OCI-LY3 (cell line): Measurements from ENCODE around the gene RELB.

Source experiments
- CTCF ChIP-seq: fragments of 200-600, 300-600 bp; sonication (generic); IDR thresholded peaks from 2 replicates; pipeline ENCODE4 v1.5.1; 2014; ENCODE audit warnings: antibody characterized with exemption, low read length, low read depth
- EZH2phosphoT487 ChIP-seq: fragments of 200-600 bp; shearing (Covaris generic); IDR thresholded peaks from 2 replicates; pipeline ENCODE4 v1.6.1; 2018; ENCODE audit warnings: antibody characterized with exemption, mixed run types, low read depth

GRCh38 chr19:44998025-44998424 is 3.2 kb upstream of the RELB start:
- TF ChIP-seq CTCF (no peak), EZH2phosphoT487 (no peak)
